Epidermal melanocyte (primary cell): ENCODE measurements around the gene UST.
"Not testable (repeated sequence)": the region's sequence is repeated elsewhere in the genome, so short reads cannot be mapped to it uniquely, and the experiment has no call there.

ENCODE experiments used
- DNase-seq: peaks from one replicate; pipeline ENCODE4 v3.0.0; 2011; ENCODE audit warnings: low spot score; ENCODE audit not compliant: insufficient read length

Gene UST

DNA sequence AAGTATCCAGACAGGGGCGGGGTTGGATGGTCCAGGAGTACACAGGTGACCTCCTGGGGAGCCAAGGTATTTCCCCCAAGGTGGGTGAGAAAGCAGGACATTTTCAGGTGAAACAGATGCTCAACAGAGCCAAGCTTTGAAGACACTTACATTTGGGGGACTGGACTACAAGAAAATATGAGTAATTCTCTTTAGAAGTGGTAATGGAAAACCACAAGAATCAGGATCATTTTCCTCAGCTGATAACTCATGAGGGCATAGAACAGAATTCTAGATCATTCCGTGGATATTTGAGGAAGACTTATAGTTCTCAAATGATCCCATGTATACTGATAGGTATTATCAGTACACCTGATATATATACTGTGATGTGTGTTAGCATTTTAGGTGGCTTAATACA is 89.9 kb downstream of the UST start:
- DNase-seq: no peak

GRCh38 chr6:148837941-148838340 is 91.1 kb downstream of the UST start:
- DNase-seq: no peak

DNA sequence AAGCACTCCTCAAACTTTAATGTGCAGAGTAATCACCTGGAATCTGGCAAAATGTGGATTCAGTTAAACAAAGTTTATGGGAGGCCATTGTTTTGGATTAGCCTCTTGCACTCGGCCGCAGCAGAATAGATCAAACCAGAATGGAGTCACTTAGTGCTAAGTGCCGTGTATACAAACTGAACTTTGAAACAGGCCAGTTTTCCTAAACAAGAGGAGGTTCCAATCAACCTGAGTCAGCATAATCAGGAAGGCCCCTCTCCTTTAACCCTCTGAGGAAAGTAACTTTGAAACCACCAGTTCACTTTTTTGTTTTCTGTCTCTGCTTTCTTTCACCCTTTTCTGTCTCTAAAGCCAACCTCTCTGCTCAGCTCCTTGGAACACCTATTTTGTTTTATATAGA is 92.2 kb downstream of the UST start:
- no peak for DNase-seq

- no peak for DNase-seq
These were observed 93.4 kb downstream of the UST start for GRCh38 chr6:148840256-148840655.

GRCh38 chr6:148842296-148843019 is 95.6 kb downstream of the UST start:
- no peak for DNase-seq

GRCh38 chr6:148845464-148845863 is 98.6 kb downstream of the UST start:
- no peak for DNase-seq

- no peak for DNase-seq
These were observed 100.2 kb downstream of the UST start for GRCh38 chr6:148846778-148847761.

DNA sequence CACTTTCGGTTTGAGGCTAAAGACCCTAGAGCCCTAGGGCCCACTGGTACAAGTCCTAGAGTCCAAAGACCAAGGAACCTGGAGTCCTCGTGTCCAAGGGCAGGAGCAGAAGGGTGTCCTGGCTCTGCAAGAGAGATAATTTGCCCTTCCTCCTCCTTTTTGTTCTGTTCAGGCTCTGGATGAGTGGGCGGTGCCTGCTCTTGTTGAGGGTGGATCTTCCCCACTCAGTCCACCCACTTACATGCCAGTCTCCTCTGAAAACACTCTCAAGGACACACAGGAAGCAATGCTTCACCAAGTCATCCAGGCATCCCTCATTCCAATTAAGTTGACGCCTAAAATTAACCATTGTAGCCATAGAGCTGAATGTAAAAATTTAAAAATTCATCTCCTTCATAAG is 102.1 kb downstream of the UST start:
- no peak for DNase-seq

- DNase-seq: not testable (repeated sequence)
These were observed 102.6 kb downstream of the UST start for GRCh38 chr6:148849449-148849848.

- no peak for DNase-seq
These were observed 104.1 kb downstream of the UST start for GRCh38 chr6:148850964-148851363.

- DNase-seq: no peak
These were observed 105.1 kb downstream of the UST start for GRCh38 chr6:148851683-148852556.

DNA sequence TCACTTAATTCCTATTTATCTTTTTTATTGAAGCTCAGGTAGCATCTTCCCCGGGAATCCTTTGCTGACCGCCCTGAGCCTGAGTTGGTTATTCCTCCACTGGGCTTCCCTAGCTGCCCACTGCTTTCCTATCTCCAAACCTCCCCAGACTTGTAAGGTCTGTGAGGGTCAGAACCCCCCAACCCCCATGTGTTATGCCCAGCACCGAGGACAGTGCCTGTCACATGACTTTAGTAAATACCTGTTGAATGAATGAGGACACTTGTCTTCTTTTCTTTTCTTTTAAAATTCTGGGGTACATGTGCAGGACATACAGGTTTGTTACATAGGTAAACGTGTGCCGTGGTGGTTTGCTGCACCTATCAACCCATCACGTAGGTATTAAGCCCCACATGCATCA is 105.9 kb downstream of the UST start:
- no peak for DNase-seq

GRCh38 chr6:148853113-148853512 is 106.3 kb downstream of the UST start:
- DNase-seq: not testable (repeated sequence)

DNA sequence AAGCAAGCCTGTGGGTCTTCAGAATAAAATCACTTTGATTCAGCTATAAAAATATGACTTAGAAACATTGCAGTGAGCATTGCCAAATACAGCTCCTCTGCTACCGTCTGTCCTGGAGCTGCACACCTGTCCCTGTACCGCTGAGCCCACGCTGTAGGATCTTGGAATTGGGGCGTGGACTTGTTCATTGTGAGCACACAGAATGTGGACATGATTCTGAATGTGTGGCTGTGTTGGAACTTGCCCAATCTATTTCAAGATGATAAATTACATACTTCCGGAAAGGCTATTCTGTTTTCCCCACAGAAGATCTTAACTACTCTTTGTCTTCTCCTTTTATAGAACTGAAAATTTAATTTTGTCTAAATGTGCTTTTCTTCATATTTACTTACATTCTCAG is 107.3 kb downstream of the UST start:
- no peak for DNase-seq

DNA sequence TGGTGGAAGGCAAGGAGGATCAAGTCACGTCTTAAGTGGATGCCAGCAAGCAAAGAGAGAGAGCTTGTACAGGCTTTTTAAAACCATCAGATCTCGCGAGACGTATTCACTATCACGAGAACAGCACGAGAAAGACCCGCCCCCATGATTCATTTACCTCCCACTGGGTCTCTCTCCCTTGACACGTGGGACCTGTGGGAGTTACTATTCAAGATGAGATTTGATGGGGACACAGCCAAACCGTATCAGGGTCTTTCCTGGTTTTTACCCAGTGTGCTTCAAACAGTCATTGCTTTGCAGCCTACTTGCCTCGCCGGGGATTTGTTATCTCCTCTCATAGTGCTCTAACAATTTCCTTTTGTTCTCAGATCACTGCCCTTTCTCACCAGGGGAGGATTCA is 108.2 kb downstream of the UST start:
- DNase-seq: no peak

DNA sequence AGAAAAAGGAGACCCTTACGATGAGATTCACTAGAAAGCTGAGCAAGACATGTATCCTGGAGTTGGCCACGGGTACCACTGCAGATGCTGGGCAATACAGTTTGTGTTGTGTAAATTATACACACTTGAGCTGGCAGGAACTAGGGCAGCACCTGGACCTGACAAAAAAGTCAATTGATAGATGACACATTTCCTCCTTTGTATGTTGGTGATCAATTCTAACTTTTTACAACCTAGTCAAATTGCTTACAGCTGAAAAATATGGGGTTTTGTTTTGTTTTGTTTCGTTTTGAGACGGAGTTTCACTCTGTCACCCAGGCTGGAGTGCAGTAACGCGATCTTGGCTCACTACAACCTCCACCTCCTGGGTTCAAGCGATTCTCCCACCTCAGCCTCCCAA is 108.9 kb downstream of the UST start:
- no peak for DNase-seq

DNA sequence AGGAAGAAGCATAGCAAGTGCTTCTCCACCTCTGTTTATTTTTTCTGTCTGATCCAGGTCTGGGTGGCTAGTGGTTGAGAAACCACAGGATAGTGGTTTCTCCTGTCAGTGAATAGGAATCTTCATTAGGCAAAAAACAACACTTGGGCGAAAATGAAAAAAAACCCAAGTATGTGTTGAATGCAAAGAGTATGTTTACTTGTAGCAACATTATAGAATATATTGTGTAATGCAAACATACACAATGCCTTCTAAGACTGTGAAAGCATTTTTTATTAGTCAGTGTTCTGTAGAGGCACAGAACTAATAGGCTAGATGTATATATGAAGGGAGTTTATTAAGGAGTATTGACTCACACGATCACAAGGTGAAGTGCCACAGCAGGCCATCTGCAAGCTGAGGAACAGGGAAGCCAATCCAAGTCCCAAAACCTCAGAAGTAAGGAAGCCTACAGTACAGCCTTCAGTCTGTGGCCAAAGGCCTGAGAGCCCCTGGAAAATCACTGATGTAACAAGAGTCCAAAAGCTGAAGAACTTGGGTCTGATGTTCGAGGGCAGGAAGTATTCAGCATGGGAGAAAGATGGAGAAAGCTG is 111.1 kb downstream of the UST start:
- DNase-seq: no peak

DNA sequence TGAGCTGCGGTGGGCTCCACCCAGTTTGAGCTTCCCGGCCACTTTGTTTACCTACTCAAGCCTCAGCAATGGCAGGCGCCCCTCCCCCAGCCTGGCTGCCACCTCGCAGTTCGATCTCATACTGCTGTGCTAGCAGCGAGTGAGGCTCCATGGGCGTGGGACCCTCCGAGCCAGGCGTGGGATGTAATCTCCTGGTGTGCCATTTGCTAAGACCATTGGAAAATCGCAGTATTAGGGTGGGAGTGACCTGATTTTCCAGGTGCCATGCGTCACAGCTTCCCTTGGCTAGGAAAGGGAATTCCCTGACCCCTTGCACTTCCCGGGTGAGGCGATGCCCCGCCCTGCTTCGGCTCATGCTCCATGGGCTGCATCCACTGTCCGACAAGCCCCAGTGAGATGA is 117.3 kb downstream of the UST start:
- not testable (repeated sequence) for DNase-seq

- no peak for DNase-seq
These were observed 118.1 kb downstream of the UST start for GRCh38 chr6:148864941-148865340.

- DNase-seq: no peak
These were observed 119.9 kb downstream of the UST start for GRCh38 chr6:148866657-148867268.

- DNase-seq: no peak
These were observed 121.0 kb downstream of the UST start for GRCh38 chr6:148867862-148868261.
